DMS53 treated with DMSO at 0.1 percent for 48 hours (cell line): ENCODE data around the gene IQCB1.
"Not testable (repeated sequence)": the region's sequence is repeated elsewhere in the genome, so short reads cannot be mapped to it uniquely, and the experiment has no call there.

Experiments used
- DNase-seq: peaks from one replicate; lab custom pipeline; 2025; ENCODE audit not compliant: unreplicated experiment; lab: John Stamatoyannopoulos, UW

The IQCB1 gene

GRCh38 chr3:121834671-121835464 is at the start of gene IQCB1, which contains the start of gene EAF2:
IQCB1 (minus strand) TSS chr3:121835060; CDS start chr3:121828960, 6,100 bp downstream.
EAF2 (plus strand) TSS chr3:121835209; CDS start chr3:121835286, 77 bp downstream.
- peak; percentile 73 for DNase-seq

GRCh38 chr3:121883507-121883906 is 48.6 kb upstream of the IQCB1 start:
- no peak for DNase-seq

GRCh38 chr3:121878411-121878810 is 43.6 kb upstream of the IQCB1 start:
- DNase-seq: no peak

GRCh38 chr3:121871430-121871829 is 36.6 kb upstream of the IQCB1 start:
- DNase-seq: no peak

- DNase-seq: no peak
These were observed 35.9 kb upstream of the IQCB1 start for GRCh38 chr3:121870717-121871116.

GRCh38 chr3:121869736-121870135 is 34.9 kb upstream of the IQCB1 start:
- no peak for DNase-seq

- DNase-seq: no peak
These were observed 28.9 kb upstream of the IQCB1 start for GRCh38 chr3:121863801-121864200.

- not testable (repeated sequence) for DNase-seq
These were observed 28.4 kb upstream of the IQCB1 start for GRCh38 chr3:121863247-121863646.

- not testable (repeated sequence) for DNase-seq
These were observed 22.9 kb upstream of the IQCB1 start for GRCh38 chr3:121857778-121858177.

- peak; percentile 4 for DNase-seq
These were observed 20.7 kb upstream of the IQCB1 start for GRCh38 chr3:121855555-121855954.

GRCh38 chr3:121852256-121852655 is 17.4 kb upstream of the IQCB1 start:
- DNase-seq: no peak

GRCh38 chr3:121844892-121845291 is 10.0 kb upstream of the IQCB1 start:
- no peak for DNase-seq

GRCh38 chr3:121839962-121840361 is 5.1 kb upstream of the IQCB1 start:
- DNase-seq: no peak

GRCh38 chr3:121836481-121836880 is 1.6 kb upstream of the IQCB1 start:
- no peak for DNase-seq

- no peak for DNase-seq
These were observed 1.2 kb upstream of the IQCB1 start for GRCh38 chr3:121836064-121836463.

GRCh38 chr3:121835465-121835801 is 573 bp upstream of the IQCB1 start:
- DNase-seq: peak; percentile 21

- no peak for DNase-seq
These were observed 646 bp downstream of the IQCB1 start for GRCh38 chr3:121834157-121834670.

- DNase-seq: no peak
These were observed 11.9 kb downstream of the IQCB1 start for GRCh38 chr3:121822973-121823372.

GRCh38 chr3:121821421-121822199 is 13.2 kb downstream of the IQCB1 start:
- no peak for DNase-seq

GRCh38 chr3:121819236-121819635 is 15.6 kb downstream of the IQCB1 start:
- DNase-seq: no peak

- DNase-seq: no peak
These were observed 16.3 kb downstream of the IQCB1 start for GRCh38 chr3:121818578-121818977.

GRCh38 chr3:121817753-121818152 is 17.1 kb downstream of the IQCB1 start:
- DNase-seq: no peak
